ENCODE measurements around the gene FBXO42. TPM values are rescaled to one million over a fixed set of nuclear protein-coding genes. Genes with fewer than 3 reads are reported as not detected.

The FBXO42 gene
- total and polyA plus RNA-seq, 2 experiments from 2014 or later = 28.6 to 40.8 TPM

DNA sequence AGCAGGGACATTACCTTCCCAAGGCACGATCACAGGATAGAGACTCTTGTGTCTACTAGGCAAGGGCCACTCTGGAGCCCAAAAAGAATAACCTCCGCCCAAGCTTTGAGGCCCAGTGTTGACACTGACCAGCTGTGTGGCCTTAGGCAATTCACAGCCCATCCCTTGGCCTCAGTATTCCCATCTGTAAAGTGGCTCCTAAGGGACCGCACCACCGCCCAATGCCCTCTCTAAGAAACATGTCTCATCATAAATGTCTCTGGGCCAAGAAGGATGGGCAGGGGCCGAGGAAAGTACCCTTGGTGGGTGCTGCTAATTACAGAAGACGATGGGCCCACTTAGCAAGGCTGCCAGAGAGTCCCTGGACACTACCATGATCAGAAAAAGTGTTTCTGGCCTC, 140.5 kb downstream of the FBXO42 start:
- Histone ChIP-seq H3K36me3 (no peaks in the 10 kb centered on the region), H3K4me3 (no peak overlapping the region), H3K4me1 (ENCODE audit: low read depth) (no peaks in the 10 kb centered on the region), H3K27ac (no peak overlapping the region), H3K9me3 (ENCODE audit: low read depth) (no peaks in the 10 kb centered on the region), H3K27me3 (no peaks in the 10 kb centered on the region)
- TF ChIP-seq, protein P1, sequence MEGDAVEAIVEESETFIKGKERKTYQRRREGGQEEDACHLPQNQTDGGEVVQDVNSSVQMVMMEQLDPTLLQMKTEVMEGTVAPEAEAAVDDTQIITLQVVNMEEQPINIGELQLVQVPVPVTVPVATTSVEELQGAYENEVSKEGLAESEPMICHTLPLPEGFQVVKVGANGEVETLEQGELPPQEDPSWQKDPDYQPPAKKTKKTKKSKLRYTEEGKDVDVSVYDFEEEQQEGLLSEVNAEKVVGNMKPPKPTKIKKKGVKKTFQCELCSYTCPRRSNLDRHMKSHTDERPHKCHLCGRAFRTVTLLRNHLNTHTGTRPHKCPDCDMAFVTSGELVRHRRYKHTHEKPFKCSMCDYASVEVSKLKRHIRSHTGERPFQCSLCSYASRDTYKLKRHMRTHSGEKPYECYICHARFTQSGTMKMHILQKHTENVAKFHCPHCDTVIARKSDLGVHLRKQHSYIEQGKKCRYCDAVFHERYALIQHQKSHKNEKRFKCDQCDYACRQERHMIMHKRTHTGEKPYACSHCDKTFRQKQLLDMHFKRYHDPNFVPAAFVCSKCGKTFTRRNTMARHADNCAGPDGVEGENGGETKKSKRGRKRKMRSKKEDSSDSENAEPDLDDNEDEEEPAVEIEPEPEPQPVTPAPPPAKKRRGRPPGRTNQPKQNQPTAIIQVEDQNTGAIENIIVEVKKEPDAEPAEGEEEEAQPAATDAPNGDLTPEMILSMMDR (IDR thresholded peaks at IDR 0.05; ENCODE audit: low read depth, low read length) = no peak
- DNase-seq (ENCODE audit: low read depth in 1 of 2, low spot score in 1 of 2) = no peak

DNA sequence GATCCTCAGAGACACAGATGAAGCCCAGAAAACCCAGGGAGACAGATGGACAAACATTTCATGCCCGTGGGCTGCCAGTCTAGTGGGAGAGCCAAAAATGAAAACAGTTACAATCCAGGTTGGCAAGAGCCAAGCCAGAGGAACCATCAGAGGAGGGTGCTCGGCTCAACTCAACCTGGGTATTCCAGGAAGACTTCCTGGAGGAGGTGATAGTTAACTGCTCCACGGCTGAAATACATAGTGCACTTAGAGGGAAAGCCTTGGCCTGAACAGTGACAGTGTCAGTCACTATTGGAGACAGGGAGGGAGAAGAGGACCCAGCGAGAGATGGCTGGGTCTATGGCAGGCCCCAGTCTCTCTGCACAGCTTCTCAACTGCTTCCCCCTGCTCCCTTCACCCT, 141.7 kb downstream of the FBXO42 start:
- Histone ChIP-seq H3K9me3 (ENCODE audit: low read depth) (no peaks in the 10 kb centered on the region), H3K27ac (no peak overlapping the region), H3K4me1 (ENCODE audit: low read depth) (no peaks in the 10 kb centered on the region), H3K27me3 (no peaks in the 10 kb centered on the region), H3K36me3 (no peaks in the 10 kb centered on the region), H3K4me3 (no peak overlapping the region)
- TF ChIP-seq, protein P1 (IDR thresholded peaks at IDR 0.05; ENCODE audit: low read depth, low read length) = no peak
- no peak for DNase-seq (ENCODE audit: low read depth in 1 of 2, low spot score in 1 of 2)

DNA sequence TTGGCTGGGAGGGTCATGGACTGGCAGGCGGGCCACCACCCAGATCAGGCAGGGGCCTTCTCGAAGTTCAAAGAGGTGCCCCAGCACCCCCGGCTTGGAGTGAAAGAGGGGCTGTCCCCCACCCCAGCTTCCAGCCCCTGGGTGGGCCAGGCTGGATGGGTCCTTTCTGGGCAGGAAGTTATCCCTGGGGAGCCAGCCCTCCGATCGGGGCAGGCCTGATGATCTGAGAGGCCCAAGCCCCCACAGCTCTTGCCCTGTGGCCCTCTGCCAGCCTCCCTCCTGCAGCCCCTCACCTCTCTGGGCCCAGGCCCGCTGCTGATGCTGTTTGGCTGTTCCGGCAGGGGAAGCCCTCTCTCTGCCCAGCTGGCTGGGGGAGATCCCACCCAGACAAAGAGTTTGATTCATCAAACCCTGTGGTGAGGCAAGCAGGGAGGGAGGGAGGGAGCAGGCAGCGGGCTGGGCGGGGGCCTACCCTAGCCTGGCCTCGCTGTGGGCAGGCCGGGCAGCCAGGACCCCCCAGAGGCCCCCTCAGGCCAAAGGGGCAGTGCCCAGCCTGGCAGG, 142.4 kb downstream of the FBXO42 start:
- Histone ChIP-seq H3K4me3 (no peak overlapping the region), H3K27me3 (no peaks in the 10 kb centered on the region), H3K4me1 (ENCODE audit: low read depth) (no peaks in the 10 kb centered on the region), H3K36me3 (no peaks in the 10 kb centered on the region), H3K27ac (no peak overlapping the region), H3K9me3 (ENCODE audit: low read depth) (no peaks in the 10 kb centered on the region)
- no peak for DNase-seq (ENCODE audit: low read depth in 1 of 2, low spot score in 1 of 2)
- TF ChIP-seq, protein P1 (IDR thresholded peaks at IDR 0.05; ENCODE audit: low read depth, low read length) = no peak

DNA sequence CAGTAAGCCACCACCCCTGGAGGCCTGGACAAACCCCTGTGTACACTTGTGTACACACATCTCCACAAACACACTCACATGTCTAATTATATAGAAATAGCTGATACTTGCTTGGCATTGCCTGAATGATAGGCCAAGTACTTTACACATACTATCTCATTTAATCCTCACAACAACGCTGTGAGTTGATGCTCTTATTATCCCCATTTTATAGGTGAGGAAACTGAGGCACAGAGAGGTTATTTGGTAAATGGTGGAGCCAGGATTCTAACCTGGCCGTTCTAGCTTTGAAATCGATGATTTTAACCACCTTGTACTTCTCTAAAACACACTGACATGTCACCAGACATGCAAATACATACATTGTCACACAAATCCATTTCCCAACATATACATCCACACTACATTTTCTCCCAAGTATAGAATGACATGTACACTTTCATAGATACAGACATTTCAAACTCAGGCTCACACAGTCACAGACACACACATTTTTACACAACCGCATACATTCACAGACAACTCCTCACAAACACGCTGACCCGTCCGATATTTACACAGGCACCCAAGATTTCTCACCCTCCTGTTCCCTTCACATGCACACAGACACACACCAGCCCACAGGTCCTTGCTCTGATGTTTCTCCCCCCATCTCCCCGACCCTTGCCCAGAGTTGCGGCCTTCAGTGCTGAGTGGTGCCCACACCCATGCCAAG, 143.0 kb downstream of the FBXO42 start:
- Histone ChIP-seq H3K4me3 (no peak overlapping the region), H3K27me3 (no peaks in the 10 kb centered on the region), H3K36me3 (no peaks in the 10 kb centered on the region), H3K27ac (no peak overlapping the region), H3K9me3 (ENCODE audit: low read depth) (no peaks in the 10 kb centered on the region), H3K4me1 (ENCODE audit: low read depth) (no peaks in the 10 kb centered on the region)
- TF ChIP-seq, protein P1 (IDR thresholded peaks at IDR 0.05; ENCODE audit: low read depth, low read length) = no peak
- no peak for DNase-seq (ENCODE audit: low read depth in 1 of 2, low spot score in 1 of 2)

DNA sequence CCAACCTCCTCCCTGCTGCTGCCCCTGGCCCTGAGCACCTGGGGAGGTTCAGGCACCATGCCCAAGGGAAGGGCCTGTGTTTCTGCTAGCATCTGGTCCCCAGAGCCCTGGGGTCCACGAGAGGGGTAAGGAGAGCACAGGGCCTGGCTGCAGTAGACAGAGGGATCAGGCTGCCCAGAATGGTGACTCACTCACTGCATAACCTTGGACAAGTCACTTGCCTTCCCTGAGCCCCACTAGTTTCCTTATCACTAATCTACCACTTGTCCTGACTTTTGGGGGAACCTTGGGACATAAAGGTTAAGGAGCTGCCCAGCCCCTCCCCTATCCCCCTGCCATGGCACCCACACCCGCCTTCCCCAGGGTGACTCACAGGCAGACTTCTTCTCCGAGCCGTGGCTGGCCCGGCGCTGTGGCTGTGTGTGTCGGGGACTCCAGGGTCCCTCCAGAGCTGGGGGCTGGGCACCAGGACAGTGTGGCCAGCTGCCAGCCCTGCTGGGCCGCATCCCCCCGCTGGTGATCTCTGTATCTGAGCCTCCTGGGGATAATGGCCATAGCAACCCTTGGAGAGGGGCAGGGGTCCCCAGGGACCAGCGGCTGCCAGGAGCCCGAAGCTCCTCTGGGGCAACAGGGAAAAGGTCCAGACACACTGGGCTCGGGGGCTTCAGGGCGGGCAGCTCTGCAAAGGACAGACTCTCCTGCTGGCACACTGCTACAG, 143.9 kb downstream of the FBXO42 start:
- Histone ChIP-seq H3K4me1 (ENCODE audit: low read depth) (no peaks in the 10 kb centered on the region), H3K27ac (no peak overlapping the region), H3K36me3 (no peaks in the 10 kb centered on the region), H3K4me3 (no peak overlapping the region), H3K27me3 (no peaks in the 10 kb centered on the region), H3K9me3 (ENCODE audit: low read depth) (no peaks in the 10 kb centered on the region)
- TF ChIP-seq, protein P1 (IDR thresholded peaks at IDR 0.05; ENCODE audit: low read depth, low read length) = no peak
- DNase-seq (ENCODE audit: low read depth in 1 of 2, low spot score in 1 of 2) = peak in 1 of 2 donors; percentile 34

Measured in cardiac muscle cell (in vitro differentiated cells and primary cell).